Measurements from ENCODE around the gene CAPN6.

Gene CAPN6

GRCh38 chrX:111262086-111262485 is 8.2 kb downstream of the CAPN6 start:
- no peak overlapping the region for H3K4me3 ChIP-seq (ENCODE audit: low read depth, low read length)
- no peak for TF ChIP-seq CTCF (IDR thresholded peaks at IDR 0.05; ENCODE audit: insufficient read depth, low read depth, low read length, missing control alignments)
- no peak for DNase-seq (ENCODE audit: low read depth)

GRCh38 chrX:111260451-111260850 is 9.8 kb downstream of the CAPN6 start:
- no peak for TF ChIP-seq CTCF (IDR thresholded peaks at IDR 0.05; ENCODE audit: insufficient read depth, low read depth, low read length, missing control alignments)
- no peak overlapping the region for H3K4me3 ChIP-seq (ENCODE audit: low read depth, low read length)
- no peak for DNase-seq (ENCODE audit: low read depth)

- DNase-seq (ENCODE audit: low read depth), result no peak
- TF ChIP-seq CTCF (IDR thresholded peaks at IDR 0.05; ENCODE audit: insufficient read depth, low read depth, low read length, missing control alignments), result no peak
- no peak overlapping the region for H3K4me3 ChIP-seq (ENCODE audit: low read depth, low read length)
These were observed 10.7 kb downstream of the CAPN6 start for GRCh38 chrX:111259559-111259958.

GRCh38 chrX:111257733-111258132 is 12.6 kb downstream of the CAPN6 start:
- H3K4me3 ChIP-seq (ENCODE audit: low read depth, low read length), result no peak overlapping the region
- no peak for DNase-seq (ENCODE audit: low read depth)
- no peak for TF ChIP-seq CTCF (IDR thresholded peaks at IDR 0.05; ENCODE audit: insufficient read depth, low read depth, low read length, missing control alignments)

GRCh38 chrX:111254896-111255693 is 15.2 kb downstream of the CAPN6 start:
- no peak for DNase-seq (ENCODE audit: low read depth)
- no peak for TF ChIP-seq CTCF (IDR thresholded peaks at IDR 0.05; ENCODE audit: insufficient read depth, low read depth, low read length, missing control alignments)

GRCh38 chrX:111244235-111244750 is 26.0 kb downstream of the CAPN6 start:
- peak; percentile 22 for TF ChIP-seq CTCF (IDR thresholded peaks at IDR 0.05; ENCODE audit: insufficient read depth, low read depth, low read length, missing control alignments)
- H3K4me3 ChIP-seq (ENCODE audit: low read depth, low read length), result no peak overlapping the region
- peak; percentile 5 for DNase-seq (ENCODE audit: low read depth)

More at GRCh38 chrX:111254896-111255693, 15.2 kb downstream of the CAPN6 start:
- H3K4me3 ChIP-seq (ENCODE audit: low read depth, low read length), result no peak overlapping the region

Data from GM12865 (cell line).